GM21390 (cell line): ENCODE data around the gene POLR3H.

Experiments
- ATAC-seq: cut with Tn5 transposase; IDR thresholded peaks from one replicate; pipeline ENCODE4 v1.9.1; 2021; ENCODE audit not compliant: unreplicated experiment

Gene POLR3H

GRCh38 chr22:41539146-41540005 is 4.9 kb downstream of the POLR3H start:
- ATAC-seq: no peak

- no peak for ATAC-seq
Observed at GRCh38 chr22:41538583-41538982, 5.7 kb downstream of the POLR3H start.

GRCh38 chr22:41537203-41537602 is 7.1 kb downstream of the POLR3H start:
- ATAC-seq: no peak

GRCh38 chr22:41535244-41535643 is 9.0 kb downstream of the POLR3H start:
- ATAC-seq: no peak

GRCh38 chr22:41534219-41534618 is 10.1 kb downstream of the POLR3H start:
- no peak for ATAC-seq

- no peak for ATAC-seq
Observed at GRCh38 chr22:41532908-41533825, 11.1 kb downstream of the POLR3H start.

GRCh38 chr22:41531715-41532477 is 12.4 kb downstream of the POLR3H start:
- no peak for ATAC-seq

GRCh38 chr22:41530890-41531714 is 13.2 kb downstream of the POLR3H start:
- ATAC-seq: no peak

GRCh38 chr22:41528938-41529561 is 15.2 kb downstream of the POLR3H start:
- ATAC-seq: no peak

GRCh38 chr22:41528132-41528766 is 16.0 kb downstream of the POLR3H start:
- ATAC-seq: no peak

- no peak for ATAC-seq
Observed at GRCh38 chr22:41526830-41527799, 17.2 kb downstream of the POLR3H start.

GRCh38 chr22:41526226-41526829 is 17.9 kb downstream of the POLR3H start:
- ATAC-seq: no peak

GRCh38 chr22:41525450-41526225 is 18.6 kb downstream of the POLR3H start:
- no peak for ATAC-seq

GRCh38 chr22:41524809-41525449 is 19.3 kb downstream of the POLR3H start:
- no peak for ATAC-seq

GRCh38 chr22:41524251-41524661 is 20.0 kb downstream of the POLR3H start:
- no peak for ATAC-seq

GRCh38 chr22:41523464-41524221 is 20.6 kb downstream of the POLR3H start:
- ATAC-seq: no peak
